NCI-H748 (cell line): ENCODE data around the gene COPE.
"Not testable (repeated sequence)": the region's sequence is repeated elsewhere in the genome, so short reads cannot be mapped to it uniquely, and the experiment has no call there.

ENCODE experiments used
- DNase-seq: peaks from one replicate; lab custom pipeline; 2025; ENCODE audit not compliant: unreplicated experiment; lab: John Stamatoyannopoulos, UW

COPE gene

GRCh38 chr19:18919086-18919899 is at the start of gene COPE, which contains the start of gene DDX49:
Gene COPE (minus strand): TSS chr19:18919387. CDS start chr19:18919348, 39 bp downstream.
Gene DDX49 (plus strand): TSS chr19:18919715. CDS start chr19:18919742, 27 bp downstream.
- peak; percentile 97 for DNase-seq

- DNase-seq: no peak
Observed at GRCh38 chr19:18967358-18968146, 48.4 kb upstream of the COPE start.

GRCh38 chr19:18966307-18966706 is 47.1 kb upstream of the COPE start:
- DNase-seq: no peak

- no peak for DNase-seq
Observed at GRCh38 chr19:18964121-18964520, 44.9 kb upstream of the COPE start.

- peak; percentile 71 for DNase-seq
Observed at GRCh38 chr19:18961767-18962620, 42.8 kb upstream of the COPE start.

- DNase-seq: no peak
Observed at GRCh38 chr19:18960370-18960769, 41.2 kb upstream of the COPE start.

- no peak for DNase-seq
Observed at GRCh38 chr19:18955042-18955441, 35.9 kb upstream of the COPE start.

- DNase-seq: no peak
Observed at GRCh38 chr19:18954094-18954493, 34.9 kb upstream of the COPE start.

GRCh38 chr19:18952364-18953003 is 33.3 kb upstream of the COPE start:
- not testable (repeated sequence) for DNase-seq

- no peak for DNase-seq
Observed at GRCh38 chr19:18951721-18952281, 32.6 kb upstream of the COPE start.

GRCh38 chr19:18949858-18950257 is 30.7 kb upstream of the COPE start:
- no peak for DNase-seq

GRCh38 chr19:18948976-18949356 is 29.8 kb upstream of the COPE start:
- no peak for DNase-seq

GRCh38 chr19:18948075-18948975 is 29.1 kb upstream of the COPE start:
- no peak for DNase-seq

- no peak for DNase-seq
Observed at GRCh38 chr19:18946918-18947317, 27.7 kb upstream of the COPE start.

GRCh38 chr19:18946335-18946734 is 27.1 kb upstream of the COPE start:
- DNase-seq: no peak

GRCh38 chr19:18945297-18945696 is 26.1 kb upstream of the COPE start:
- DNase-seq: no peak

GRCh38 chr19:18943465-18943864 is 24.3 kb upstream of the COPE start:
- DNase-seq: no peak

GRCh38 chr19:18942692-18943091 is 23.5 kb upstream of the COPE start:
- no peak for DNase-seq

- DNase-seq: no peak
Observed at GRCh38 chr19:18941628-18942354, 22.6 kb upstream of the COPE start.
